ENCODE results near the gene GNG12. TPM values are rescaled to one million over a fixed set of nuclear protein-coding genes. Genes with fewer than 3 reads are reported as not detected.

The GNG12 gene
- total and polyA plus RNA-seq, 9 of the 15 experiments (the other 6 are each of a cell fraction or from before 2014, with no cell fraction given), result 2.6 to 6.0 (median 4.1) TPM

- TF ChIP-seq ZNF398 (CRISPR knock-in tag; IDR thresholded peaks at IDR 0.05) (no peak), TGIF2 (CRISPR knock-in tag; IDR thresholded peaks at IDR 0.05) (no peak), FOXK2 (conservative IDR thresholded peaks at IDR 0.05 in 1 of 2, IDR thresholded peaks at IDR 0.05 in 1 of 2; ENCODE audit: low read depth in 2 of 2) (no peak), ETV1 (tag; conservative IDR thresholded peaks at IDR 0.05; ENCODE audit: low read depth) (no peak), ZMIZ1 (IDR thresholded peaks at IDR 0.05; ENCODE audit: low read depth in 2 of 2, low read length in 2 of 2) (no peak), CREB5 (CRISPR knock-in tag; IDR thresholded peaks at IDR 0.05) (no peak), FOXM1 (IDR thresholded peaks at IDR 0.05; ENCODE audit: low read depth) (peak; percentile 61; the same call in 1 of the 2 replicates), FOXM1 (CRISPR knock-in tag; IDR thresholded peaks at IDR 0.05; ENCODE audit: low read depth) (no peak), NELFE (IDR thresholded peaks at IDR 0.05; ENCODE audit: insufficient read depth, insufficient read length) (no peak), ESRRA (IDR thresholded peaks at IDR 0.05; ENCODE audit: borderline replicate concordance, low read depth) (0 out of 2 replicates have a peak, but pooled peaks have one; percentile 14), NBN (IDR thresholded peaks at IDR 0.05; ENCODE audit: low read depth) (no peak), RNF219 (CRISPR knock-in tag; IDR thresholded peaks at IDR 0.05) (no peak), KLF16 (IDR thresholded peaks at IDR 0.05) (no peak), ZNF583 (CRISPR knock-in tag; IDR thresholded peaks at IDR 0.05) (no peak), CREB3L1 (IDR thresholded peaks at IDR 0.05; ENCODE audit: borderline replicate concordance, low read depth) (no peak), LEF1 (IDR thresholded peaks at IDR 0.05) (peak; percentile 85)
Observed at GRCh38 chr1:67682659-67683197, 150.5 kb downstream of the GNG12 start (continued).

All from K562 (cell line).